Heart left ventricle (tissue), 16 donors: Measurements from ENCODE around the gene MEG3. TPM values are rescaled to one million over a fixed set of nuclear protein-coding genes. Genes with fewer than 3 reads are reported as not detected.

Experiments
- ATAC-seq, 4 donors: fragments of 200-7000 bp; cut with Tn5 transposase; one replicate each; pipeline ENCODE4 v1.9.1; 2020 to 2022; ENCODE audit warnings: moderate library complexity in 4 of 4, mild to moderate bottlenecking in 3 of 4, moderate number of reproducible peaks in 1 of 4
- DNase-seq, 5 donors: peaks; one replicate each; pipeline ENCODE4 v3.0.0-alpha.2; 2020
- H3K27ac ChIP-seq, 12 donors: fragments of 200-600 bp; sonication (generic) in 4 of 12; one replicate each; pipeline versions ENCODE4 v1.5.0 to v1.8.0; 2016 to 2022; ENCODE audit warnings: mild to moderate bottlenecking in 2 of 12
- H3K27me3 ChIP-seq, 9 donors: fragments of 200-600 bp; sonication (generic) in 2 of 9; one replicate each; pipeline versions ENCODE4 v1.5.1 to v1.8.0; 2016 to 2022; ENCODE audit warnings: mild to moderate bottlenecking in 3 of 9
- H3K36me3 ChIP-seq, 9 donors: fragments of 200-600 bp; sonication (generic) in 2 of 9; one replicate each; pipeline versions ENCODE4 v1.5.0 to v1.8.0; 2018 to 2022; ENCODE audit warnings: mild to moderate bottlenecking in 2 of 9
- H3K4me1 ChIP-seq, 12 donors: fragments of 200-600 bp; sonication (generic) in 4 of 12; one replicate each; pipeline versions ENCODE4 v1.5.0 to v1.8.0; 2016 to 2022; ENCODE audit warnings: mild to moderate bottlenecking in 3 of 12
- H3K4me3 ChIP-seq, 12 donors: fragments of 200-600 bp; sonication (generic) in 4 of 12; one replicate each; pipeline versions ENCODE4 v1.5.0 to v1.8.0; 2017 to 2022; ENCODE audit warnings: mild to moderate bottlenecking in 9 of 12, moderate library complexity in 4 of 12
- H3K9me3 ChIP-seq, 12 donors: fragments of 200-600 bp; sonication (generic) in 4 of 12; one replicate each; pipeline versions ENCODE4 v1.5.0 to v1.8.0; 2016 to 2022; ENCODE audit warnings: mild to moderate bottlenecking in 1 of 12
- POLR2A ChIP-seq, 2 donors: fragments of 450-650 bp; IDR thresholded peaks; one replicate each; pipeline ENCODE4 v1.6.1; 2017; ENCODE audit warnings: antibody characterized with exemption in 2 of 2, mild to moderate bottlenecking in 2 of 2, moderate library complexity in 2 of 2
- WGBS, 4 donors: extraction: QIAGEN DNeasy Blood & Tissue Kit in 2 of 4; methylation state at CpG; one replicate each; pipeline versions ENCODE4 v1.1.5 to v1.1.7; 2013 to 2018; 5-methylcytosine and 5-hydroxymethylcytosine counted together
- intact Hi-C, 10 donors: fragments of 100-400 bp; cut with DNase I; formaldehyde crosslinking; loops; one replicate each; pipeline versions ENCODE4 v1.11.1 to v1.14.2; 2022
- polyA plus RNA-seq, 2 donors: library from polyadenylated mRNA; stranded (reverse); fragments of 200-250 nt; gene quantifications; one replicate each; pipeline ENCODE4 v1.2.3, GENCODE V29; 2013
- total RNA-seq, 9 donors: library from RNA; depleted of rRNA in 2 of 9; stranded (reverse); fragments of >200 nt in 2 of 9; fragmentation: NEBNext Ultra II Directional in 3 of 9; extraction: Animal tissue kit (Norgen Biotek cat#: 25700) in 3 of 9; gene quantifications; one replicate each; pipeline versions ENCODE4 v1.1.0 to v1.2.4, GENCODE V29; 2016 to 2023
- TF ChIP-seq, protein P1 (sequence below), 12 donors: fragments of 200-600 bp; sonication (generic) in 4 of 12; IDR thresholded peaks; one replicate each; pipeline versions ENCODE4 v1.5.0 to v1.8.0; 2018 to 2022; ENCODE audit warnings: antibody characterized with exemption in 12 of 12, mild to moderate bottlenecking in 5 of 12
- donor health status: ischemic (EF 13 %, LVEDD 7.1; RV severe dilation, severe dysfunction).
- donor health status: healthy with polysubstance abuse.
- donor health status: DM: no; HTN: yes; CAD: no.
- donor health status: DM: no; HTN: no; CAD: no.
- donor health status: ischemic (EF 25% LVEDD 6.9; RV normal size, moderate dysfunction).
- donor health status: ischemic (EF 25% LVEDD 5.7; RV mildly dilated, moderate dysfunction).
- donor health status: healthy.
- donor health status: DM: yes; HTN: yes; CAD: no.
- donor health status: ischemic (EF 35%, LVEDD 5.7; RV mildly dilated, moderate dysfunction).
- donor health status: nonischemic (EF 11% LVEDD 7.7; RV severe dilation, severe dysfunction).
- donor health status: DM: yes; HTN: yes; CAD: no.
- donor health status: PGD.
- donor health status: ischemic (EF 29% LVEDD 5.4; RV normal size, mild dysfunction).
- donor health status: nonischemic (EF 23%, LVEDD 6.1; RV moderate dilation, normal function).

The MEG3 gene
- total and polyA plus RNA-seq, 11 donors: 3.6 to 37.7 (median 9.9) TPM

GRCh38 chr14:100788942-100789341 is 37.0 kb upstream of the MEG3 start:
- no peaks in the 10 kb centered on the region for H3K36me3 ChIP-seq
- TF ChIP-seq, protein P1, sequence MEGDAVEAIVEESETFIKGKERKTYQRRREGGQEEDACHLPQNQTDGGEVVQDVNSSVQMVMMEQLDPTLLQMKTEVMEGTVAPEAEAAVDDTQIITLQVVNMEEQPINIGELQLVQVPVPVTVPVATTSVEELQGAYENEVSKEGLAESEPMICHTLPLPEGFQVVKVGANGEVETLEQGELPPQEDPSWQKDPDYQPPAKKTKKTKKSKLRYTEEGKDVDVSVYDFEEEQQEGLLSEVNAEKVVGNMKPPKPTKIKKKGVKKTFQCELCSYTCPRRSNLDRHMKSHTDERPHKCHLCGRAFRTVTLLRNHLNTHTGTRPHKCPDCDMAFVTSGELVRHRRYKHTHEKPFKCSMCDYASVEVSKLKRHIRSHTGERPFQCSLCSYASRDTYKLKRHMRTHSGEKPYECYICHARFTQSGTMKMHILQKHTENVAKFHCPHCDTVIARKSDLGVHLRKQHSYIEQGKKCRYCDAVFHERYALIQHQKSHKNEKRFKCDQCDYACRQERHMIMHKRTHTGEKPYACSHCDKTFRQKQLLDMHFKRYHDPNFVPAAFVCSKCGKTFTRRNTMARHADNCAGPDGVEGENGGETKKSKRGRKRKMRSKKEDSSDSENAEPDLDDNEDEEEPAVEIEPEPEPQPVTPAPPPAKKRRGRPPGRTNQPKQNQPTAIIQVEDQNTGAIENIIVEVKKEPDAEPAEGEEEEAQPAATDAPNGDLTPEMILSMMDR (IDR thresholded peaks at IDR 0.05): no peak
- no peak for TF ChIP-seq POLR2A (IDR thresholded peaks at IDR 0.05)
- ATAC-seq (no peak), DNase-seq (peak in 3 of 5 donors; percentile 3 to 37 (median 10))
- no peak overlapping the region for H3K4me3 ChIP-seq
- H3K4me1 ChIP-seq: no peaks in the 10 kb centered on the region
- intact Hi-C loops: no loop called here
- WGBS, 4 donors: 56 to 81% (median 71%) methylated on average over 3 to 5 of the region's 5 CpGs
- H3K27me3 ChIP-seq: peaks cover 0 to 65% (median 3%) of the 10 kb centered on the region in 9 donors
- no peaks in the 10 kb centered on the region for H3K9me3 ChIP-seq
- H3K27ac ChIP-seq: no peak overlapping the region

- ATAC-seq: no peak
- H3K27me3 ChIP-seq: peaks cover 0 to 65% (median 3%) of the 10 kb centered on the region in 9 donors
- intact Hi-C loops: no loop called here
Measured at GRCh38 chr14:100789460-100790417, 36.2 kb upstream of the MEG3 start.

DNA sequence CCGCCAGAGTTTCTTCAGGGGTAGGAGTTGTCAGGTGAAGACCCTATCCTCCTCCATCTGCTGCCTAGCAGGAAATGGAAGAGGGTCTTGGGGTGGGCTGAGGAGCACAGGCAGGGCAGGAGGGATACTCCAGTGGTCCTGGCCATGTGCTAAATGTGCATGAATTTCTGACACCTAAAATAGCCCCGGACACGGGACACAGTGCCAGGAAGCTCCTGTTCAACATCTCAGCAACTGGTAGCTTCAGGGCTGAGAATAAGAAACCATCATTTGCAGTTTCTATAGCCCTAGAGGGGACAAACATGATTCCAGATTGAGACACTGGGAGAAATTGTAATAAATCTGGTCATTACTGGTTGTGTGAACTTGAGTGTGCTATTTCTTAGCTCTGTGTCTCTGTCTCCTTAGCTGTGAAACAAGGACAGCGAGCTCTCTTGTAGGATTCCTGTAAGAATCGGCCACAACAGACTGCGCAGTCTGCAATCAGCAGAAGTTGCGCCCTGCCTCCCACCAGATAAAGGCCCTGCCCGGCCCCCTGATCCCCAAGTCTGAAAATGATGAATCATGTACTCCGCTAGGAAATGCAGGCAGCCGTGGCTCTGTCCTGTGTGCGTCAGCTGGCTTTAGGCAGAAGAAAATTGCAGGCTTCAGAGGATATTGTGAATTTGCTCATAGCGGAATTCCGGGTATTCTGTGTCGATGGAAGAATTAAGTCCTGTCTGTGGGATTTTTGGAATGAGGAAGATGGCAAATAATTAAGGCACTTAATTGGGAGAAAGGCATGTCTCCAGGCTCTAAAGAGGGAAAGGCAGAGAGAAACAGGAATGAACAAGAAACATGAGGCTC is 35.2 kb upstream of the MEG3 start:
- ATAC-seq (no peak), DNase-seq (peak in 3 of 5 donors; percentile 1 to 7 (median 4))
- Histone ChIP-seq H3K27ac (no peak overlapping the region), H3K27me3 (peaks cover 0 to 65% (median 3%) of the 10 kb centered on the region in 9 donors), H3K4me1 (no peaks in the 10 kb centered on the region), H3K4me3 (no peak overlapping the region), H3K9me3 (no peaks in the 10 kb centered on the region), H3K36me3 (no peaks in the 10 kb centered on the region)
- intact Hi-C loops: no loop called here
- WGBS, 4 donors: 63 to 71% (median 64%) methylated on average over 13 to 14 of the region's 14 CpGs
- TF ChIP-seq, protein P1 (IDR thresholded peaks at IDR 0.05): no peak
- no peak for TF ChIP-seq POLR2A (IDR thresholded peaks at IDR 0.05)

More at GRCh38 chr14:100789460-100790417, 36.2 kb upstream of the MEG3 start:
- WGBS, 4 donors: 87 to 94% (median 91%) methylated on average over 7 to 12 of the region's 12 CpGs
- H3K4me3 ChIP-seq: no peak overlapping the region
- TF ChIP-seq, protein P1 (IDR thresholded peaks at IDR 0.05): no peak
- no peak for TF ChIP-seq POLR2A (IDR thresholded peaks at IDR 0.05)
- DNase-seq: peak in 3 of 5 donors; percentile 8 to 39 (median 12)
- H3K9me3 ChIP-seq: no peaks in the 10 kb centered on the region
- no peaks in the 10 kb centered on the region for H3K4me1 ChIP-seq
- no peak overlapping the region for H3K27ac ChIP-seq
- H3K36me3 ChIP-seq: no peaks in the 10 kb centered on the region
